Stimulated activated CD4-positive, alpha-beta T cell treated with anti-CD3 and anti-CD28 coated beads, Interleukin-1b, Interleukin-23, amount 100 ng/mL, for 4 hours (primary cell): ENCODE results near the gene C1QTNF6.
"Not testable (repeated sequence)": the region's sequence is repeated elsewhere in the genome, so short reads cannot be mapped to it uniquely, and the experiment has no call there.

Experiments
- DNase-seq, 2 donors: peaks; one replicate each; pipeline ENCODE4 v3.0.0-alpha.2; 2020; ENCODE audit warnings: low read depth in 2 of 2

The C1QTNF6 gene

GRCh38 chr22:37187891-37188761 is at the start of gene C1QTNF6:
TSS of gene C1QTNF6 (minus strand) at chr22:37188247. CDS start at chr22:37188213, 34 bp downstream.
- DNase-seq: no peak

GRCh38 chr22:37235897-37236607 is 48.0 kb upstream of the C1QTNF6 start:
- no peak for DNase-seq

GRCh38 chr22:37234736-37235711 is 47.0 kb upstream of the C1QTNF6 start:
- no peak for DNase-seq

GRCh38 chr22:37233751-37234631 is 45.9 kb upstream of the C1QTNF6 start:
- no peak for DNase-seq

- not testable (repeated sequence) for DNase-seq
These were observed 45.3 kb upstream of the C1QTNF6 start for GRCh38 chr22:37233371-37233750.

- no peak for DNase-seq
These were observed 44.3 kb upstream of the C1QTNF6 start for GRCh38 chr22:37232140-37232998.

- peak in 1 of 2 donors; percentile 62 for DNase-seq
These were observed 43.5 kb upstream of the C1QTNF6 start for GRCh38 chr22:37231406-37232139.

- DNase-seq: peak; percentile 61 to 67
These were observed 42.8 kb upstream of the C1QTNF6 start for GRCh38 chr22:37230673-37231405.

- DNase-seq: peak; percentile 82 to 86
These were observed 42.0 kb upstream of the C1QTNF6 start for GRCh38 chr22:37229805-37230672.

- no peak for DNase-seq
These were observed 41.2 kb upstream of the C1QTNF6 start for GRCh38 chr22:37229012-37229804.

- DNase-seq: no peak
These were observed 40.3 kb upstream of the C1QTNF6 start for GRCh38 chr22:37228106-37229011.

GRCh38 chr22:37226514-37226913 is 38.5 kb upstream of the C1QTNF6 start:
- no peak for DNase-seq

GRCh38 chr22:37226087-37226486 is 38.0 kb upstream of the C1QTNF6 start:
- no peak for DNase-seq

GRCh38 chr22:37225481-37225880 is 37.4 kb upstream of the C1QTNF6 start:
- no peak for DNase-seq

- no peak for DNase-seq
These were observed 36.8 kb upstream of the C1QTNF6 start for GRCh38 chr22:37224757-37225420.
